GM18526 (cell line): ENCODE data around the gene DDB1.

Experiments used
- POLR2A ChIP-seq: IDR thresholded peaks from 3 replicates; pipeline ENCODE4 v1.6.1; 2011; ENCODE audit not compliant: insufficient read length; ENCODE audit errors: extremely low read depth

Gene DDB1

DNA sequence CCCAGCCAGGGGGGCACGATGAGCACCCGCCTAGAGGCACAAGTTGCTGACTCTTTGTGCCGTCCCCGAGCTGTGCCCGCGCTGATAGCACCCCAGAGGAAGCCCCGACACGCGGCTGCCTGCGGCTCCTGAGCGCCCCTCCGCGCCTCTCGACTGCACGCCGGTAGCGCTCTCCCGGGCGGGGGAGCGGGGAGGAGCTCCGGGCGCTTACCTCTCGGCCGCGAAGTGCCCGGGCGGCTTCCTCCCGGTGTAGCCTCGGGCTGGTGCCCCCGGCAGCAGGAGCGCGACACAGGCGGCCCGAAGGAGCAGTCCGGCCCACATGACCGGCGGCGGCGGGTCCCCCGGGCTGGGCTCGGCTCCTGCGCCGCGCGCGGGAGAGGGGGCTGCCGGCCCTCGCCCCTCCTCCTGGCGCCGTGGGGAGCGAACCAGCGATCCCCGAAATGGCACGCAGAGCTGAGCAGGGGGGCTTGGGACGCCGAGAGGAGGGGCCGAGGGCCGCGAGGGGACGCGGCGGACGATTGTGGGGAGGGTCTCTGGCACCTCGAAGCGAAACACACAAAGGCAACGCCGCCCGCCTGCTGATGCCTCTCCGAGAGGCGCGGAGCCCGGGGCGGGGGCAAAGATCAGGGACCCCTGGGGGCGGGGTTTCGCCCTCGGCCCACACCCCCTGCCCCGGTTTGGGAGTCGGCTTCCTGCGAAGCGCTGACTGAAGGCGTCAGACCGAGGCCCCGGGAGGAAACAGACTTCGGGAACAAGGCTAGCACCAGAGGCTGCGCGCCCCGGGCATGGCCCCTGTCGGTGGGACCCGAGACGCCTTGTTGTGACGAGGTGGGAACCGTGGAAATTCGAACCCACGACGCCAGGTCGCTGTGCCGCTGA lies 37.9 kb downstream of the DDB1 start, which contains the start of gene VWCE:
Gene VWCE, minus strand, starts transcription at position 600 of the 879 bp plus-strand sequence. Its CDS starts 279 bp downstream, at position 321.
- TF ChIP-seq POLR2A: peak; percentile 51

DNA sequence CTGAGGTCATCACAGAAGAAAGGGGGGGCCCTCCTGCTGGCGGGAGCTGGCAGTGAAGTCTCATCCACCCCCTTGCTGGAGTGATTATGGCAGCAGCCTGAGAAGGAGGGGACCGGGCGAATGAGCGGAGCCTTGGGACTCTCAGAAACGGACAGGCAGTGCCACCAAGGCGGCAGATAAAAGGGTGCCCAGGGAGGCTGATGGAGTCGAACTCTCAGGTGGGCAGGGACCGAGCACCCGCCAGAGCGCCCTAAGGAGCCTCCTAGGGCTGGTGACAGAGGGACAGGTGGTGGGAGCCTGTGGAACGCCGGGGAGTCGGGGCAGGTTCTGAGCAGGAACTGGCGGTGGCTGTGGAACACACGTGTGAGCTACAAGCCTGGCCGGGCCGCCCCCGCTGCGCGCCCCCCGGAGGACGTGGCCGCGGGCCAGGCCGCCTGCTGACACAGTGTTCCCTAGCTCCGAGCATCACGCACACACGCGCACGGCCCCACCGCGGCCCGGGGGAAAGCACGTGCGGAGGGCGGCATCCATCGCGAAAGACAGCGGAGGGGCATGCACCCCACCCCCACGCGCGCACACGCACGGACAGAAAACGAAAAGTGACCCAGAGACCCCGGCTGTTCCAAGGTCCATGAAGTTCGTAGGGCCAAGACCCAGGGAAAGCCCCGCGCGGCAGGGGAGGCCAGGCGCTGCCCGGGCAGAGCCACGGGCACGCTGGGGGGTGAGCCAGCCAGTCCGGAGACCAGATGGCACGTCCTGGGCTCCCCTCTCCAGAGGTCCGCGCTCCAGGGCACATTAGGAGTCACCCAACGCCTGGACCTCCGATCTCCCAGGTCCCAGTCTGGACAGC lies 38.8 kb downstream of the DDB1 start:
- no peak for TF ChIP-seq POLR2A

DNA sequence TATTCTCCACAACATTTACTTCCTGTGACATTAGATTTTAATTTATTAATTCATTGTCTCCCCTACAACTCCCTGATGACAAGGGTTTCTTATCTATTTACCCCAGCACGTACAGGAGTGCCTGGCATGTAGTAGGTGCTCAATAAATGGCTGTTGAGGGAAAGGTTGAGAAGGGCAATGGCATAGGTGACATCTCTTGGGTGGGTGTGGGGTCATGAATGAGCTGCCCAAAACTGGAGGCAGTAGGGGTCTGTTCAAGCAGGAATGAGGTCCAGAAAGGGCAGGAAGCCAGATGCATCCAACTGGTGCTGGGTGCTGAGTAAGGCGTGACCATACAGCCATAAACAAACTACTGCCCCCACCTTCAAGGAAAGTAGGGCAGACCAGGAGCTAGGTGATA lies 40.5 kb downstream of the DDB1 start:
- no peak for TF ChIP-seq POLR2A

DNA sequence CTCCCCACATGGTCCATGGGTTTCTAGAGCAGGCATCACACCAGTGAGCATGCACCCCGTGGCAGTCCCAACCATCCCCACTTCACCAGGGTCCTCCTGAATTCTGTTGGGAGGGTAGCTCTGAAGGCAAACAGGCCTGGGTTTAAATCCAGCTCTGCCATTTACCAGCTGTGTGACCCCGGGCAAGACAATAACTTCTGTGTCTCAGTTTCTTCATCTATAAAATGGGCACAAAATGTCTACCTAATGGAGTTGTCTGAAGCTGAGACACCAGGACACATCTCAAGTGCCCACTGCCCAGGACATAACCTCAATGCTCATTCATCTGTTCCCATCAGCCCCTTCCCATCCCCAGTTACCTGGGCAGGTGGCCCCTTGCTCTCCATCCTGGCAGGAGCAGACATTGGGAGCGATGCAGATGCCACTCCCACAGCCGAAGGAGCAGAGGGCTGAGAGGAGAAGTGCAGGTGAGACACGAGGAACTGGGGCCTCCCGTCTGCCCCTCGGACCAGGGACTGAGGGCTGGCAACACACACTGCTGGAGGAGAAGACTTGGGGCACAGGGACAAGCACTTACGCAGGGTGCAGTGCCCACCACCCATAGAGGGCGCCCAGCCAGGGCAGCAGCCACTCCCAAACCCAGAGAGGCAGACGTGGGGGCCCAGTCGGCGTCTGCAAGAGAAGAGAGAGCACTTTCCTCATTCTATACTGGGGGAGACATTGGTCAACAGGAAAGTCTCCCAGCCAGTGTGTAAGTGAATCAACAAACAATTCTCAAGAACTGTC lies 41.8 kb downstream of the DDB1 start:
- TF ChIP-seq POLR2A: no peak

DNA sequence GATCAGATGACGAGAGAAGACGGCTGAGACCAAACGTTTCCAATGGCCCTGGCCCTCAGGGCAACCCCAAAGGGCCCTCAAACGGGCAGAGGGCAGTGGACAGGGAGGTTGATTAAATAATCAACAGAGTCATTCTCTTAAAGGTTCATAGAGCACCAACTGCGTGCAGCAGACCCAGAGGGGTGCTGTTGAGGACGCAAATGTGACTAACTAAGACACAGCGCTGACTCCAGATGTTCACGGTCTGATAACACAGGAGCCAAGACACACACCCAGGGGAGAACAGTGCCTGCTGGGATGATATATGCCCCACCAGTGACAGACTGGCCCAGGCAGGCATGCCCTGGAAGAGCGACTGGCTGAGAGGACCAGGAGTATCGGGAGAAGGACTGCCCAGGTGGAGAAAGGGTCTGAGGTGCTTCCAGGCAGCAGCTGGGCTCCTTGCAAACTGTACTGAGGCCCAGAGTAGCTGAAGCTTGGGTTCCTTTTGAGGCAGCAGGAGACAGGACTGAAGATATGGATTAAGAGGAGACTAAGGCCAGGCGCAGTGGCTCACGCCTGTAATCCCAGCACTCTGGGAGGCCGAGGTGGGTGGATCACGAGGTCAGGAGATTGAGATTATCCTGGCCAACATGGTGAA lies 45.4 kb downstream of the DDB1 start:
- no peak for TF ChIP-seq POLR2A

DNA sequence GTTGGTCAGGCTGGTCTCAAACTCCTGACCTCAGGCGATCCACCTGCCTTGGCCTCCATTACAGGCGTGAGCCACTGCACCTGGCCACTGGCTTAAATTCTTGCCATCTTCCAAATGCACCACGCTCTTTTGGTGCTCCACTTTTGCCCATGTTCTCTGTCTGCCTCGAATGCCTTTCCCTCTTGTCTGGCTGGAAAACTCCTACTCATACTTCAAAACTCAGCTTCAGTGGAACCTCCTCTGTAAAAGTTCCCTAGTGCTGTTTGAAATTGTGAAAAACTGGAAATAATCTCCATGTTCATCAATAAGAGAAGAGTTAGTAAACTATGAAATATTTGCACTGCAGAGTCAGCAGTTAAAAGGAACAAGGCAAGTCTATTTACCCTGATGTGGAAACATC lies 49.3 kb downstream of the DDB1 start:
- TF ChIP-seq POLR2A: no peak

DNA sequence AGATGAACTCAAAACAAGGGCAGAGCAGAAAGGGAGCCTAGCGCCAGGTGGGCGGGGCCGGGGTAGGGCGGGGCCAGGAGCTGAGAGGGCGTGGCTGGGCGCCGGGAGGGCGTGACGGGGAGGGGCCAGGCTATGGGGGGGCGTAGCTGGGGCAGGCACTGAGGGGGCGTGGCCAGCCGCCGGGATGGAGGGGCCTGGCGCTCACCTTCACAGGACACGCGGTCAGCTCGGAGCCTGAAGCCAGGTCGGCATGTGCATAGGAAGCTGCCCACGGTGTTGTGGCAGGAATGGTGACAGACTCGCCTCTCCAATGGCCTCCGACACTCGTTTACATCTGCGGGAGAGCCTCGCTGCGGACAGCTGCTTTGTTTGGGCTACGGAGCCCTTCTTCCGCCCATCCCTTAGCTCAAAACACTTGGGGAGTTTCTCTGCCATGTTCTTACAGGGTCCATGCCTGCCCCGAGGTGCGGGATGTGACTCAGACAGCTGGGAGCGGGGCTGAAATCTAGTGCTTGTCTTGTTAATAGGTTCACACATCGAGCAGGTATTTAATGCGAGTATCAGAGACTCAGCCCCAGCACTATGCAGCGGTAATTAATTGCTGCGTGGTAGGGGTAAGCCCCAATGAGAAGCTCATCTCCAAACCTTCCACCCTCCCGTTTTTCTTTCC lies 51.2 kb downstream of the DDB1 start:
- no peak for TF ChIP-seq POLR2A

DNA sequence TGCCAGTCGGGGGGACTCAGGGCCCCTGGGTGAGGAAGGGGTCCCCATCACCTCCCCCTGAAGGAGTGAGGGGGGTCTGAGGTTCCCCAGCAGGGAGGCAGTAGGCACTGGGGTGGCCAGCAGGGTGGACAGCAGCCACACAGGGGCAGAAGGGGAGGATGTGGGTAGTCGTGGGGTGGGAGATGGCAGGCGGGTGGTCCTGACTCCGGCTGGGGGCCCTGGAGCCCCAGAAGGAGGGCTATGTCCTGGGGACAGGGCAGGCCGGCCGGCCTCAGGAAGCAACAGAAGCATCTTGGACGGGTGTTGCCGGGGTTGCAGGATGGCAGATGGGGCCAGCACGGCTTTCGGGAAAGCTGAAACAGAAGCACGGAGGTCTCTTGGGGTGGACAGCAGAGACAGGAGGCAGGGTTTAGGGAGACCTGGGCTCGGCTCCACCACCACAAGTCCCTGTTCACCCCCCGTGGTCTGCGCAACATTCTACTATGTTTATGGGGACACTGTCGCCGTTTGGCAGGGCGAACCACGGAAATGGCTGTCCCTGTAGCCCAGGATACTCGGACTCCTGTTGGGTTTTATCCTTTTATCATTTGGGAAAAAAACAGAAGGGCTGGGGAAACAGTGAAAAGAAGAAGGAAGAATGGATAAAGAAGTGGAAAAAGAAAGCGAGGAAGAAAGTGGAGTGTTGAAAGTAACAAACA lies 51.9 kb downstream of the DDB1 start:
- TF ChIP-seq POLR2A: no peak

DNA sequence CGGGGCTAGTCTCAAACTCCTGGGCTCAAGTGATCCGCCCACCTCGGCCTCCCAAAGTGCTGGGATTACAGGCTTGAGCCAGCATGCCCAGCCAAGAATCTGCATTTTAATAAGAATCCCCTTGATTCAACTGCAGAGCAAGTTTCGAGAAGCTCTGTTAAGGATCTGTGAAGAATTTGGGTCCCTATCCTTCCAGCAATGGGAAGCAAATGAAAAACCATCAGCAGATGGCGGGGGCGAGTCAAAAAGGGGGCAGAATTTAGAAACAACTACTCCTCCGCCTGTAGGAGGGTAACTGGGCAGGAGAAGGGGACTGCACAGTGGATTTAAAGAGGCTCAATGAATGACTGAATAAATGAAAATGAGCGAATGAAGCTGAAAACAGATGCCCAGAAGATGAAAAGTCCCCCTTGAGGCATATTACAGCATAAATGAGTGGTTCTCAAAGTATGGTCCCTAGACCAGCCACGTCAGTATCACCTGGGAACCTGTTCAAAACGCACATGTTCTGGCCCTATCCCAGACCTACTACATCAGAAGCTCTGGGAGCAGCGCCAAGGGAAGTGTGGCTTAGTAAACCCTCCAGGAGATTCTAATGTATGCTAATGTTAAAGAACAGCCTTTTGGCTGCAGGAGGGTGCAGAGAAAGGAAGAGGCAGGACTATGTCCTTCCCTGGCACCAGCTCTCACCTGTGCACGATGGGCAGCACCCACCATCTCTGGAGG lies 52.8 kb downstream of the DDB1 start:
- TF ChIP-seq POLR2A: no peak

DNA sequence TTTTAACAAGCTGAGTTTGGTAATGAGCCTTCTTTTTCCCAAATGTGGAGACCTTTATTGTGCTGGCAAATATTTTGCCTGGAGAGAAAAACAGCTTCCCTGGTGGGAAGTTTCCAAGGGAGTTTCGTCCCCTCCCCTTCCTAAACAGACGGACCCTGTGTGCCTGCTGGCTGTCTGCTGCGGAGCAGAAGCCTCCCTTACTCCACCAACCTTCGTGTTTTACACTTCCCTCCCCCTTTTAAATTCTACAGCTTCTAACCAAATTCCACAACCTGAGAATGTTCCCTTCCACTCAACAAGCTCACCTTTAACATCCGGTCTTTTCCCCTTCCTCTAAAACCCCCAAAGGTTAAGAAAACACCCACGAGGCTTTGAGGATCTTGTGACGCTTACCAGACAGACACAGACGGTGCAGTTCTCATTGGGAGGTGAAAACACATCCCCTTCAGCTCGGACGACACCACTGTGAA lies 54.9 kb downstream of the DDB1 start:
- no peak for TF ChIP-seq POLR2A

DNA sequence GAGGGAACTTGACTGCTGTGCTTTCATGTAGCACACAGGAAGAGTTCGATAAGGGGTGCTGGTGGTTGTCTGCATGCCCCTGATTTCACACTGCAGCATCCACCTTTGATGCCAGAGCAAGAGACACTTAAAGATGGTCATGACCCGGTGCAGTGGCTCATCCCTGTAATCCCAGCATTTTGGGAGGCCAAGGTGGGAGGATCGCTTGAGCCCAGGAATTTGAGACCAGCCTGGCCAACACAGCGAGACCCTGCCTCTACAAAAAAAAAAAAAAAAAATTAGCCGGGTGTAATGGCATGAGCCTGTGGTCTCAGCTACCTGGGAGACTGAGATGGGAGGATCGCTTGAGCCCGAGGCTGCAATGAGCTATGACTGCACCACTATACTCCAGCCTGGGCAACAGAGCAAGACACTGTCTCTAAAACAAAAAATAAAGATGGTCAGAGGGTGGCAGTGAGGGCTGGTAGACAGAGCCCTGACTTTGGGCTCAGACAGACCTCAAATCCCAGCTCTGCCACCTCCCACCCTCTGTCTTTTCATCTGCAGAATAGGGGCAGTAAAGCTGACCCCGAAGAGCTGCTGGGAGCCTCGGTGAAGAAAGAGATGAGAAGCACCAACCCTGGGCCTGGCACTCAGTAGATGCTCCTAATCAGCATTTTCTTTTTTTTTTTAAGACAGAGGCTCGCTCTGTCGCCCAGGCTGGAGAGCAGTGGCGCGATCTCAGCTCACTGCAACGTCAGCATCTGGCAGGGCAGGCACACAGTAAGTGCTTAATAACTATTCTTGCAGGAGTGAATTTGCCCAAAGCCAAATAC lies 55.5 kb downstream of the DDB1 start:
- TF ChIP-seq POLR2A: no peak

DNA sequence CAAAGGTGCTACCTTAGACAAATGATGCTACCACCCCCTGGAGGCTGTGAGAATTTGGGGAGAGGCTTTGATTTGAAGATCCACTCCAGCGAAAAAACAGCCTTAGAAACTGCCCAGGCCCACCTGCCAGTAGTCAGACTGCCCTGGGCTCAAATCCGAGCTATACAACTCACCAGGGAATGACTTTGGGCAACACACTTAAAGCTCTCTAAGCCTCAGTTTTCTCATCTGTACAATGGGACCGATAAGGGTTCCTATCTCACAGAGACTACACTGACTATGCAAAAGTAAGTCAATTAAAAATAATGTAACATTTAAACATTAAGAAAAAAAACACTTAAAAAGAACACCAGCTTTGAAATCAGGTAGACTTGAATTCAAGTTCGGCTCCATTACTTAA lies 57.7 kb downstream of the DDB1 start:
- TF ChIP-seq POLR2A: no peak
